Pancreas (tissue), 10 donors: ENCODE data around the gene MTA1. TPM values are rescaled to one million over a fixed set of nuclear protein-coding genes. Genes with fewer than 3 reads are reported as not detected.
A peak's percentile ranks its signal among the peaks of the same experiment; 100 is the strongest.

Source experiments
- ATAC-seq, 4 donors: fragments of 200-7000 bp; cut with Tn5 transposase; one replicate each; pipeline versions ENCODE4 v1.8.0 to v1.9.1; 2020; ENCODE audit warnings: mild to moderate bottlenecking in 4 of 4, moderate library complexity in 4 of 4
- DNase-seq, 6 donors: peaks; one replicate each; pipeline ENCODE4 v3.0.0-alpha.2; 2020
- FAIRE-seq: peaks from 2 replicates; lab custom pipeline; 2012; peaks lifted over from hg19 to GRCh38; lab: Jason Lieb, UNC
- H3K27ac ChIP-seq, 4 donors: fragments of 200-600 bp; sonication (generic); 1 replicate in 3 of 4; 2 replicates in 1 of 4; pipeline versions ENCODE4 v1.5.0 to v1.8.0; 2020
- H3K27me3 ChIP-seq, 4 donors: fragments of 200-600 bp; one replicate each; pipeline ENCODE4 v1.8.0; 2021
- H3K36me3 ChIP-seq, 3 donors: fragments of 200-600 bp; sonication (generic) in 1 of 3; one replicate each; pipeline versions ENCODE4 v1.5.0 to v1.8.0; 2020 to 2021
- H3K4me1 ChIP-seq, 3 donors: fragments of 200-600 bp; one replicate each; pipeline ENCODE4 v1.8.0; 2021
- H3K4me3 ChIP-seq, 4 donors: fragments of 200-600 bp; sonication (generic) in 2 of 4; one replicate each; pipeline versions ENCODE4 v1.5.0 to v1.8.0; 2020 to 2021
- H3K9me3 ChIP-seq, 4 donors: fragments of 200-600 bp; one replicate each; pipeline ENCODE4 v1.8.0; 2021
- WGBS, 2 donors: extraction: QIAGEN DNeasy Blood & Tissue Kit; methylation state at CpG; one replicate each; pipeline ENCODE4 v1.1.7; 2013; 5-methylcytosine and 5-hydroxymethylcytosine counted together
- intact Hi-C, 3 donors: fragments of 100-400 bp; cut with DNase I; formaldehyde crosslinking; loops; one replicate each; pipeline versions ENCODE4 v1.11.1 to v1.14.2; 2022
- polyA plus RNA-seq, 2 donors: library from polyadenylated mRNA; stranded (reverse); fragments of 200-250 nt; gene quantifications; one replicate each; pipeline ENCODE4 v1.2.3, GENCODE V29; 2013
- total RNA-seq, 6 donors: library from RNA; stranded (reverse); fragmentation: NEBNext Ultra II Directional in 4 of 6; extraction: Animal tissue kit (Norgen Biotek cat#: 25700) in 4 of 6; gene quantifications; one replicate each; pipeline versions ENCODE4 v1.2.1 to v1.2.4, GENCODE V29; 2021 to 2023
- TF ChIP-seq, protein P1 (sequence below), 4 donors: fragments of 200-600 bp; sonication (generic) in 3 of 4; IDR thresholded peaks; one replicate each; pipeline versions ENCODE4 v1.5.0 to v1.8.0; 2021; ENCODE audit warnings: antibody characterized with exemption in 4 of 4
- donor health status: healthy with polysubstance abuse.
- donor health status: DM: no; HTN: no; CAD: no; lungs with moderate emphysema.
- donor health status: DM: no; HTN: no; CAD: no.
- donor health status: control.
- donor health status: control.
- donor health status: Bipolar disorder and iron deficiency.
- donor health status: DM: yes; HTN: yes; CAD: no.
- donor health status: DM: no; HTN: no; CAD: no.
- donor health status: DM: no; HTN: no; CAD: no.
- donor health status: DM: yes; HTN: yes; CAD: no.

MTA1 gene
- total and polyA plus RNA-seq, 8 donors: 34.8 to 138 (median 53.2) TPM

DNA sequence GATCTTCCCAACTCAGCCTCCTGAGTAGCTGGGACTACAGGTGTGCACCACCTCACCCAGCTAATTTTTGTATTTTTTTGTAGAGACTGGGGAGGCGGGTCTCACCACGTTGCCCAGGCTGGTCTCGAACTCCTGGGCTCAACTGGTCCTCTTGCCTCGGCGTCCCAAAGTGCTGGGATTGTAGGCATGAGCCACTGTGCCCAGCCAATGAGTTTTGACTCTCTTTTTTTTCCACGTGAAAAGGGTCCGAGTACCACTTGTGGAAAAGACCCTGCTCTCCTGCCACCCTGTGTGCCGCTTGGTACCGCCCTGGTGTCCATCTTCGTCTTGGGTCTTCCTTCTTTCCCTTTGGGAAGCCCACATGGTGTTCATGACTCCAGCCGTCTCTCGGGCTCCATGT lies 89.0 kb downstream of the MTA1 start:
- intact Hi-C loops: no loop called here
- 72 to 79% methylated on average over 12 of the region's 12 CpGs for WGBS, 2 donors
- no peak for FAIRE-seq

DNA sequence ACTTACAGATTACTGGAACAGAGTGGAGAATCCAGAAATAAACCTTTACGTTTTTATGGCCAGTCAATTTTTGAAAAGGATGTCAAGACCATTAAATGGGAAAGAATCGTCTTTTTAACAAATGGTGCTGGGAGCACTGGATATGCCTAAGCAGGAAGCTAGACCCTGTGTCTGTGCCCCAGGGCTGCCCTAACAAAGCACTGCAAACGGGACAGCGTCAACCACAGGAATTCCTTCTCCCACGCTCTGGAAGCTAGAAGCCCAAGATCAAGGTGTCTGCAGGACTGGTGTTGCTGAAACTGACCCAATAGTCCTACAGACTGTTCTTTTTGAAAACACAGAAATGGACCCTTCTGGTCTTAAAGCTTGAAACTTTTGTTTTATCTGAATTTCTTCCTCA lies 97.5 kb downstream of the MTA1 start:
- peak in 1 of 6 donors; percentile 14 for DNase-seq
- Histone ChIP-seq H3K27ac (no peak overlapping the region), H3K9me3 (no peaks in the 10 kb centered on the region), H3K4me3 (no peak overlapping the region), H3K36me3 (no peaks in the 10 kb centered on the region), H3K27me3 (no peaks in the 10 kb centered on the region), H3K4me1 (no peaks in the 10 kb centered on the region)
- no peak for ATAC-seq
- intact Hi-C loops: no loop called here
- TF ChIP-seq, protein P1, sequence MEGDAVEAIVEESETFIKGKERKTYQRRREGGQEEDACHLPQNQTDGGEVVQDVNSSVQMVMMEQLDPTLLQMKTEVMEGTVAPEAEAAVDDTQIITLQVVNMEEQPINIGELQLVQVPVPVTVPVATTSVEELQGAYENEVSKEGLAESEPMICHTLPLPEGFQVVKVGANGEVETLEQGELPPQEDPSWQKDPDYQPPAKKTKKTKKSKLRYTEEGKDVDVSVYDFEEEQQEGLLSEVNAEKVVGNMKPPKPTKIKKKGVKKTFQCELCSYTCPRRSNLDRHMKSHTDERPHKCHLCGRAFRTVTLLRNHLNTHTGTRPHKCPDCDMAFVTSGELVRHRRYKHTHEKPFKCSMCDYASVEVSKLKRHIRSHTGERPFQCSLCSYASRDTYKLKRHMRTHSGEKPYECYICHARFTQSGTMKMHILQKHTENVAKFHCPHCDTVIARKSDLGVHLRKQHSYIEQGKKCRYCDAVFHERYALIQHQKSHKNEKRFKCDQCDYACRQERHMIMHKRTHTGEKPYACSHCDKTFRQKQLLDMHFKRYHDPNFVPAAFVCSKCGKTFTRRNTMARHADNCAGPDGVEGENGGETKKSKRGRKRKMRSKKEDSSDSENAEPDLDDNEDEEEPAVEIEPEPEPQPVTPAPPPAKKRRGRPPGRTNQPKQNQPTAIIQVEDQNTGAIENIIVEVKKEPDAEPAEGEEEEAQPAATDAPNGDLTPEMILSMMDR (IDR thresholded peaks at IDR 0.05): no peak
- WGBS, 2 donors: 53 to 64% methylated on average over 5 of the region's 5 CpGs
- FAIRE-seq: no peak

More for the DNA sequence above, 89.0 kb downstream of the MTA1 start:
- ATAC-seq (no peak), DNase-seq (peak in 1 of 6 donors; percentile 25)
- H3K9me3 ChIP-seq: no peaks in the 10 kb centered on the region
- H3K4me1 ChIP-seq: no peaks in the 10 kb centered on the region
- no peaks in the 10 kb centered on the region for H3K36me3 ChIP-seq
- no peak overlapping the region for H3K4me3 ChIP-seq
- no peak overlapping the region for H3K27ac ChIP-seq
- TF ChIP-seq, protein P1 (IDR thresholded peaks at IDR 0.05): no peak
- H3K27me3 ChIP-seq: no peaks in the 10 kb centered on the region

DNA sequence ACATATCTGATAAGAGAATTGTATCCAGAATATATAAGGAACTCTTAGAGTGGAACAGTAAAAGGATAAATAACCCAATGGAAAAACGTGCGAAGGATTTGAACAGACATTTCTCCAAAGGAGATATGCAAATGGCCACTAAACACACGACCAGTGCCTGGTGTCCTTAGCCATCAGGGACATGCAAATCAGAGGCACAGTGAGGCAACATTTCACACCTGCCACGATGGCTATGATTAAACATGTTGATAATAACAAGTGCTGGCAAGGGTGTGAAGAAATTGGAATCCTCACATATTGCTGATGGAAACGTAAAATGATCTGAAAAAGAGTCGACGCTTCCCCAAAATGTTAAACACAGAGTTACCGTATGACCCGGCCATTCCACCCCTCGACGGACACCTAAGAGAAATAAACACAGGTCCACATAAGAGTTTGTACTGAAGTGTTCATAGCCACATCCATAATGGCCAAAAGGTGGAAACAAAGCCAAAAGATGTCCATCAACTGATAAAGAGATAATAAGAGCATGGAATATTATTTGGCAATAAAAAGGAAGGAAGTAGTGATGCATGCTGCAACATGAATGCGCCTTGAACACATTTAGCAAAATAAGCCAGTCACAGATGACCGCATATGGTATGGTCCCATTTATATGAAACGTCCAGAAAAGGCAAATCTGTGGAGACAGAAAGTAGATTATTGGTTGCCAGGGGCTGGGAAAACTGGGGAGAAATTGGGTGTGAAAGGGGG lies 100.5 kb downstream of the MTA1 start:
- WGBS, 2 donors: 62 to 65% methylated on average over 14 of the region's 14 CpGs
- Histone ChIP-seq H3K27me3 (no peaks in the 10 kb centered on the region), H3K9me3 (no peaks in the 10 kb centered on the region), H3K36me3 (no peaks in the 10 kb centered on the region), H3K4me3 (no peak overlapping the region), H3K4me1 (no peaks in the 10 kb centered on the region), H3K27ac (no peak overlapping the region)
- no peak for DNase-seq
- no peak for FAIRE-seq
- TF ChIP-seq, protein P1 (IDR thresholded peaks at IDR 0.05): no peak
- ATAC-seq: no peak
- intact Hi-C loops: no loop called here

Other genes with a start within 250 kb of the MTA1 start
- gene NUDT14, start 238.5 kb upstream of the MTA1 start, total RNA-seq: 10 to 100 TPM; 24.7 to 36.6 (median 30.4) TPM
- 10 to 100 TPM; 47.8 to 64.9 TPM for gene NUDT14, start 238.5 kb upstream of the MTA1 start, polyA plus RNA-seq
- 10 to 100 TPM in 1 of 6 donors, 1 to 10 TPM in 5; 4.3 to 12.5 (median 6.7) TPM for gene BTBD6, start 171.3 kb upstream of the MTA1 start, total RNA-seq
- gene BTBD6, start 171.3 kb upstream of the MTA1 start, polyA plus RNA-seq: 10 to 100 TPM; 20.1 to 44.5 TPM
- gene BRF1, start 118.8 kb upstream of the MTA1 start, total RNA-seq: 10 to 100 TPM; 13.6 to 25.4 (median 19.3) TPM
- 10 to 100 TPM; 34.5 to 50.2 TPM for gene BRF1, start 118.8 kb upstream of the MTA1 start, polyA plus RNA-seq
- 10 to 100 TPM; 36.9 to 63.6 (median 46.2) TPM for gene PACS2, start 105.1 kb upstream of the MTA1 start, total RNA-seq
- 100 to 1,000 TPM in 1 of 2 donors, 10 to 100 TPM in 1; 77.7 to 128 TPM for gene PACS2, start 105.1 kb upstream of the MTA1 start, polyA plus RNA-seq
- gene TEX22, start 21.3 kb upstream of the MTA1 start, total RNA-seq: 1 to 10 TPM in 4 of 6 donors, under 1 TPM in 2; 0.14 to 2.4 (median 1.5) TPM
- gene TEX22, start 21.3 kb upstream of the MTA1 start, polyA plus RNA-seq: under 1 TPM; 0.40 to 0.57 TPM
- gene CRIP2, start 55.0 kb downstream of the MTA1 start, total RNA-seq: 10 to 100 TPM; 12.9 to 37.4 (median 24.3) TPM
- gene CRIP2, start 55.0 kb downstream of the MTA1 start, polyA plus RNA-seq: 100 to 1,000 TPM in 1 of 2 donors, 10 to 100 TPM in 1; 99.5 to 223 TPM
- gene CRIP1, start 67.1 kb downstream of the MTA1 start, total RNA-seq: 10 to 100 TPM in 1 of 6 donors, 1 to 10 TPM in 5; 2.4 to 14.0 (median 9.0) TPM
- gene CRIP1, start 67.1 kb downstream of the MTA1 start, polyA plus RNA-seq: 10 to 100 TPM; 35.4 to 71.0 TPM
- 1 to 10 TPM; 2.0 to 5.2 (median 3.3) TPM for gene TEDC1, start 71.4 kb downstream of the MTA1 start, total RNA-seq
- 10 to 100 TPM; 18.1 to 21.5 TPM for gene TEDC1, start 71.4 kb downstream of the MTA1 start, polyA plus RNA-seq
- 1 to 10 TPM in 5 of 6 donors, under 1 TPM in 1; 0.92 to 3.3 (median 1.8) TPM for gene TMEM121, start 106.8 kb downstream of the MTA1 start, total RNA-seq
- gene TMEM121, start 106.8 kb downstream of the MTA1 start, polyA plus RNA-seq: 1 to 10 TPM; 1.2 to 2.5 TPM